TTC549 (cell line): ENCODE measurements around the gene ADGRF1.
"Not testable (repeated sequence)": the region's sequence is repeated elsewhere in the genome, so short reads cannot be mapped to it uniquely, and the experiment has no call there.

Source experiments
- FAIRE-seq: peaks from 2 replicates; lab custom pipeline; 2012; peaks lifted over from hg19 to GRCh38; lab: Jason Lieb, UNC

ADGRF1 gene

DNA sequence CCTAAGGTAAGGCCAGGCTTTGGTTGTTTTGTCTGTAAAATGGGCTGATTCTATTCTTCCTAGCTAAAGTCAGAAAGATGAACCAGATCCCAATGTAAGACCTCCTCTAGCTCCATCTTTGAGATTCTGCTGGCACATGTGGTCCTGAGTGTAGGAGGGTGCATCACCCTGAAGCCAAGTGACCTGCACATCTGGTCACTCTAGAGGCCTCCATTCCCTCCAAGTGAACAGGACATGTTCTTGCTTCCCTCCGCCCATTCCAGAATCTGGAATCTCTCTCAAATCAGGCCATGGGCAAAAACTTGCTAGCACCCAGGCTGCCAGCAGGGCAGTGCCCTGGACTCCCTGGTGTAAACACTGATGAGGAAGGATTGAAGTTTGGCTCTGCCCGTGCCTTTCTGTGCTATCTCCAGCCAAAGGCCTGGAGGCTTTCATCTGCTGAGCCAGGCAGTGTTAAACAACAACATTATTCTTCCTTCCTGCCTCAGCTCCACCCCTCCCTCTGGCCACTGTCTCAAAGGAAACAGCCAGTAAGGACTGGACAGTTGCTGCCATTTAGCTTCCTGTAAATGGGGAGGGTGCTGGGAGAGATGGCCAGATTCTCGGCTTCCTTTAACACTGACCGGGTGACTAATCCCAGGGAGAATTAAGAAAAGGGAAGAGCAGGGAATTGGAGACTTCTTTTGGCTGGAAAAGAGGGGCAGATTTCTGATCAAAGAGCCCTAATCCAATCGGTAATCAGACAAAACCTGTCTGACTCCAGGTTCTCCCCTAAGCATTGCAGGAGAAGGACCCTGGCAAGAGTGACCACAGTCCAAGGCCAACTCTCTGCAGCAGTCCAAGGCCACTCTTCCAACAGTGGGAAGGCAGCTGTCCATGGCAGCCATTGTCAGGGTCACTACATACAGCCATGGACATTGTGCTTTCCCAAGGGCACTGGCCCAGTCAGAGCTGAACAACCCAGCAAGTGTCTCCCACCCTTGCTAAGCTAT lies 19.5 kb upstream of the ADGRF1 start:
- no peak for FAIRE-seq

DNA sequence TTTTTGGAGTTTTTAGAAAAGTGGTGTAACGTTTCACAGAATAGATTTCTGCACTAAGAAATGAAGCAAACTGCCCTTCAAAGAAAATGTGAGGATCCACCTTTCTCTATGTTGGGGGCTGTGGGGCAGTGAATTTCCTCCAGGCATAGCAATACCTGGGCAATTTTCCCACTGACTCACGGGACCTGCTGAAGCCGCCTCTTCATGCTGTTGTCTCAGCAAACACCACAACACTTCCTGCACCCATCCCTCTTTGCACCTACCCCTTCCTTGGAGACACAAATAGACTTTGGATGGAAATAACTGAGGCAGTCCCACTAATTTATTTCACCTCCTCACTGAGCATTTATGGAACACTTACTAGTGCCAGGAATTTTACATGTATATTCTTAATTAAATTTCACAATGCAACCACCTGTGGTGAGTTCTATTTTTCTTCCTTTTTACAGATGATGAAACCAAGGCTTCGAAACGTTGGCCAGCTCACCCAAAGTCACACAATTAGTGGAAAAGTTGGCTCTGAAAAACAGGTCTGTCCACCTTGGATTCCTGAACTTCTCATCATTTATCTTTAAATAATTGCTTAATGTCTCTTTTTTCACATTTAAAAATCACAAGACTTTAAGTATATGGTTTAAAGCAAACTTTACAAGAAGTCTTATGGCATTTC lies 17.2 kb upstream of the ADGRF1 start:
- FAIRE-seq, result no peak

DNA sequence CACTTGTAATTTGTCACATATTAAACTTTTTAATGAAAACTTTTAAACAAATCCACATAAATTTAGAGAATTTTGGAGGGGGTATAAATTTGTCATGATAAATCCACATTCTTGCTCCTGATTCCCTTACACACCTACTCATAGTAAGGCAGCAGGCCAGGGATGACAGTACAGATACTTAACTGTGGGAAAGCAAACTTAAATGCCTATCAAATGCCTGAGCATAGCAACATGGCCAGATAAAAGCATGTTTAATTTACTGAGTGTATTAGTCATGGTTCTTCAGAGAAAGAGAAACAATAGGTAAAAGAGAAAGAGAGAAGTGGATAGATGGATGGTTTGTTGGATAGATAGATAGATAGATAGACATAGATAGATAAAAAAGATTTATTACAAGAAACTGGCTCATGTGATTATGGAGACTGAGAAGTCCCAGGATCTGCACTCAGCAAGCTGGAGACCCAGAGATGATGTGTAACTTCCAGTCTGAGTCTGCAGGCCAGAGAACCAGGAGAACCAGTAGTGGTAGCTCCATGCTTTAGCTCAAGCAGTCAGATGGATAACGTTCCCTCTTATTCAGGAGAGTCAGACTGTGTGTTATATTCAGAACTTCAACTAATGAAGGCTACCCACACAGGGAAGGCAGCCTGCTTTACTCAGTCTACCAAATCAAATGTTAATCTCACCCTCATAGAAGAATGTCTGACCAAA lies 15.9 kb upstream of the ADGRF1 start:
- FAIRE-seq, result no peak

DNA sequence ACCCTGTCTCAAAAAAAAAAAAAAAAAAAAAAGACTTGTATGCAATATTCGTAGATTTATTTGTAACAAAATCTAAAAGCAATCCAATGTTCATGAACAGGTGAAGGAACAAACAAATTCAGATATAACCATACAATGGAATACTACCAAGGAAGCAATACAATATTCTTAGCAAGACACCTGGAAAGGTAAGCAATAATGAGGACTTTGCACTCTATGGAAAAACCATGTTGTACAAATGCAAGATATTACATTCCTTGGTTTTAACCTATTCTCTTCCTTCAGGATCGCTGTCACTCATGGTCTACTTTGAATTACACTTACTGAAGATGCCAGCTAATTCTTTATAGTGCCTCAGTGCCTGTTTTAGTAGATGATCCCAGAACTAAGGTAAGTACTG lies 14.7 kb upstream of the ADGRF1 start:
- FAIRE-seq, result no peak

DNA sequence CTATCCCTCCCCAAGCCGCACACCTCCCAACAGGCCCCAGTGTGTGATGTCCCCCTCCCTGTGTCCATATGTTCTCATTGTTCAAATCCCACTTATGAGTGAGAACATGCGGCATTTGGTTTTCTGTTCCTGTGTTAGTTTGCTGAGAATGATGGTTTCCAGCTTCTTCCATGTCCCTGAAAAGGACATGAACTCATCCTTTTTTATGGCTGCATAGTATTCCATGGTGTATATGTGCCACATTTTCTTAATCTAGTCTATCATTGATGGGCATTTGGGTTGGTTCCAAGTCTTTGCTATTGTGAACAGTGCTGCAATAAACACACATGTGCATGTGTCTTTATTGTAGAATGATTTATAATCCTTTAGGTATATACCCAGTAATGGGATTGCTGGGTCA lies 12.2 kb upstream of the ADGRF1 start:
- not testable (repeated sequence) for FAIRE-seq

DNA sequence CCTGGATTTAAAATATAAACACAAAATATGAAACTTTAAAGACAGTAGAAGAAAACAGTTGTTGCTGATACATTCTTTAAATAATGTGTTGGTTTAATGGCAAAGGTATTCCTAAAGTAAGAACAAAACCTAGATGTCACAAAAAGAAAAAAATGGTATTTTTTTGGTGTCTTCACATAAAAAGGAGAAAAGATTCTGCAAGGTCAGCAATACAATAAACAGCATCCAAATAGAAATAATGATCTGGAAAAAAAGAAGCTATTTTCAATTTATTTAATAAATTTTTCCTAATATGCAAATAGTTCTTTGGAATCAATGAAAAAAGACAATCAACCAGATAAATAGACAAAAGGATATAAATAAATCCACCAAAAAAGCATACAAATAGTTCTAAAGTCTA lies 6.5 kb upstream of the ADGRF1 start:
- FAIRE-seq, result no peak

DNA sequence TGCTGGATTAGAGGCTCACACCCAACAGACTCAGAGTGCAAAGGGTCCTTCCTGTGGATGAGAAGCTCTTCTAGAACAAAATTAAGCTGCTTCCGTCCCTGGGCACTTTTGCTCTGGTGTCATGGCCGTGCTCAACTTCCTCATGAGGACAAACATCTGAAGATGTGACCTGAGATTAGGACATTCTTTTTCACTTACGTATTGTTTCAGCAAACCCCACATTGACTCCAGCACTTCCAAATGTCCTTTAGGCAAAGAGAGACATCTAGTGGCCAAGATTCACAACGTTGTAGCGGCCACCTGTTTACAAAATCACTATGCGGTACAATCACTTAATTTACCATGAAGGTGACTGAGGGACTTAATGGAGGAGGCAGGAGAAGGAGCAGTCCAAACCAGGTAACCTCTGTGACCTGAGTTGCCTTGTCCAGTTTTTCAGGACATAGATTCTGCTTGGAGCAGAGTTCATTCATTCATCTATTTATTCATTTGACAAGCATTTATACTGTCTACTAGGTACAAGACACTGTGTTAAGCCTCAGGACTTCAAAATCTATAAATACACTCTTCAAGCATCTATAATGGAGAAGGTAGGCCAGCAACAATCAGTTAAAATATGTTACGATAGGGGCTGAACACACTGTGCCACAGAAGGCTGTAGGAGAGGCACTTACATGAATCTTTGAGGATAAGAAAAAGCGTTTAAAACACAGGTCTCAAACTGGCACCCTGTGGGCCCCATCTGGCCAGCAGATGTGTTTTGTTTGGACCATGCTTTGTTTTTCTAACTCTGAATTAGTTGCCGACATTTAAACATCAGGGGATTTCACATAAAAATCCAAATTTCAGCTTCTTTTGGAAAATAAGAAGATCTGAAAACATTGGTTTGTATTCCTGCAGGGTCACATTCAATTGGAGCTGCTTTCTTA lies 5.6 kb upstream of the ADGRF1 start:
- FAIRE-seq, result no peak

DNA sequence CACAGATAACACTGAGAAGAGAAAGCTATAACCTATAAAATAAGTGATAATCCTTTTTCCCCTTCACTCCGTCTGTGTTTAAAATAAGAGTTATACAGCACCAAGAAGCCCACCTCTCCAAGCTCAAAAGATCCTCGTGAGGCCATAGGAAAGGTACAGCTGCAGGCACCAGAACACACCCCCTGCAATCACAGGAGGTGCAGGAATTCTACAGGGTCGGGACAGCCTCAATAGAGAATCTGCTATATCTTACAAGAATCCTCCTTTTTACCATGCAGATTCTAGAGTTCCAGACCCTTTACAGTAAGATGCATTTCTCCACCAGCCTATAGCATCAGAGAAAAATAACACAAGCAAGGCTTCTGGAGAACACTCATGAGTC lies 5.0 kb upstream of the ADGRF1 start:
- FAIRE-seq, result no peak

DNA sequence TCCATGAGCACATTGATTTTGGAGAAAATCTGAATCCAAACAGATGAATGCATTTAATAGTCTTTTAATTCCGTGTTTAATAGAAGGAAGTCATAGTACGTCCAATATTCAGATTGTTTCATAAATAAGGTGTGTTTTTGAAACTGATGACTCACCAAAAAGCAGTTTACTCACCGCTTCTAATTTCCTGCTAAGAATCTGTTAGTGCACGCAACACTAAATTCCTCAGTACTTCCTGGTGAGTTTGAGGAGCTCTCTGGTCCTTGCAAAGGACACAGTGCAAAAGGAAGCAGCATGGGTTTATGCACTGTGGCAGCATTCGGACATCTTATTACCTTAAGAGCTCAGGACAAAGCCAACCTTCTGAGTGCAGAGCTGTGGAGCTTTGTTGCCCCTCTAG lies 2.3 kb upstream of the ADGRF1 start:
- no peak for FAIRE-seq

DNA sequence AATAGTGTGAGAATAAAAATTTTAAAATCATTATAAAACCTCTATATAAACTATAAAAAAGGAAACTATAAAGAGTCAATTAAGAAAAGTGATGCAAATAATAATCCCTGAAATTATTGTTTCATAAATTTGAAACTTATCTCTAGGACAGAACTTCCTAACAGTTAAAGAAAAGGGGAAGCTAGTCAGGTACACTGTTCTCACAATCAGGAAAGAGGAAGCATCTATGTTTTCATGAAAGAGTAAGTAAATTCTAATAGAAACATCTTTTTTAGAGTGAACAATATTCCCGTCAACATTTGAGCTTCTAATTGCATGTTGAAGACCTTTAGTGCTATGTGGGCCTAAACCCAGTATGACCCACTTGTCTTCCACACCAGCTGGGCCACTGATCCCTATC lies 1.2 kb upstream of the ADGRF1 start:
- FAIRE-seq, result no peak

DNA sequence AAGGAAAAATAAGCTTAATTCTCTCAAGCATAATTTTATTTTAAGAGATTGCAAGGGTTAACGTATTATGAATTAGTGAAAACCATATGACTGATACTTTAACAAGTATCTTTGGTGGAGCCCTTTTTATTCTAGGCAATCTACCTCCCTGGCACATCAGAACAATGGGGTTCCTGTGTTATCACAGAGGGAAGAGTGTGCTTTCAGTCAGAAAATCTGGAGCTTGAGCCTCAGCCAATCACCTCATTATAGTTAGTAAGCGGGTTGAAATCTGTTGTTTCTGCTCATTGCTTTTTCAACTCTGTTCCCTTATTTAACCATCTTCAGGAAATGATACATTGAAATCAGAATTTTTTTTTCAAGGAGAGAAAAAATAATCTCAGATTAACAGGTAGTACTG lies 391 bp downstream of the ADGRF1 start:
- FAIRE-seq, result no peak

DNA sequence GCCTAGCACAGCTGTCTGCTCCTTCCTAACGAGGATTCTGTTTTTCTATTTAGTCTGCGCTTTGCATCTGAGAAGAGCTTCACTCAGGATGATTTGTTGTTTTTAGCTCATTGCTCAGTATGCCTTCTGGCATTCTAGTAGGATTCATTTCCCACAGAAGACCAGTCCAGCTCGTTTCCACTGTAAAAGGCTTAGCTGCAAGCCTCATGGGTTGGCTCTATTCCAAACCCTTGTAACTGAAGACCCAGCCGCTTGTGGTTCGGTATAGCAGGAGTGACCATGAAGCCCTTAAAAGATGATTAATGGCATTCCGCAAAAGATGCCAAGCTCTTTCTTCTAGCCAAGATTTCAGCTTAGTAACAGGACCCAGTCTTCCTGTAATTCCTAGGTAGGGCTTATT lies 7.2 kb downstream of the ADGRF1 start:
- FAIRE-seq, result no peak

DNA sequence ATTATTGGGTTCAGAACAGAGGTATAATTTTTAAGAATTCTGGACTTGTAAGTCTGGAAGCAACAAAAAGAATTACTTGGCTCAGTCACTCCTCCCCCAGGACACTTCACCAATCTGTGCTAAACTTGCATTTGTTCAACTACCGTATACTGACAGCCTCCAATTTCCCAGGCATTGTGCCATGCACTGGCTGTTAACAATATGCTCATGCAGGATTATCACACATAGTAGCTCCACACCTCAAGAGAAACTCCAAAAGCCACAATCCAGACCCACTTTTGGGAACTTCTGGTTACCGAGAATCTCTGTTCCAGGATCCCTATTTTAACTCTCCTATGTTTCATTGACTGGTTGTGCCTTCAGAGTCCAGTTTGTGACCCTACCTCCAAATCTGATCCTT lies 7.7 kb downstream of the ADGRF1 start:
- no peak for FAIRE-seq

DNA sequence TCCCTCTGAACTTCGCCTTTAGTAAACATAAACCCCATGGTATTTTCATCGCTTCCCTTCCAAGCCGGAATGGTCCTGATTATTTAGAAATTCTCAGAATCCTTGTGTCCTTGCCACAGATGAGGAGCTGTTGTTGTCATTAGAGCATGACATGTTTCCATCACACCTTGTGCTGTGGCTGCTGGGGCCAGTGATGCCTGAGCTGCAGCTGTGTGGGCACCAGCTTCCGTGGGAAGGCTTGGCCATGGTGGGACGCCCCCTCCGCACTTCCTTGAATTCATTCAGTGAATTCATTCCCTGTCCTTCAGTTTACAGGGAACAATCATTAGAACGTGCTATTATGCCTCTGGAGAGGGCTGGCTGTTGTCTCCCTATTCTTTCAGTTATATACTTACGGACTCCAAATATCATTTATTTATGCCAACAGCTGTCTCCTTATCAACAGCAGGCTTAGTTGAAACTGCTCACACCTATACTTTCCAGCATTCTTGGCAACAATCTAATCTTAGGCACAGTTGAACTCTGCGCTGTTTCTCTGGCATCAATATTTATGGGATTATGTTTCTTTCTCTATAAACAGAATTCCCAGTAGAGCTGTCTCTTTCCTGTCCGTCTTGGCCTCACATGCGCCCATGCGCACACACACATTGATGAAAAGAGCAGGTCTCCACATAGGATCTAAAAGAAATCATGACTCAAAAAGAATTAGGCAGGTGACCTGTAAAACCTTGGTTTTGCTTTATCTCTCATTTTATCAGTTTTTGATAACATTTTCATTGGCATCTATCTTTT lies 9.0 kb downstream of the ADGRF1 start:
- FAIRE-seq, result no peak

DNA sequence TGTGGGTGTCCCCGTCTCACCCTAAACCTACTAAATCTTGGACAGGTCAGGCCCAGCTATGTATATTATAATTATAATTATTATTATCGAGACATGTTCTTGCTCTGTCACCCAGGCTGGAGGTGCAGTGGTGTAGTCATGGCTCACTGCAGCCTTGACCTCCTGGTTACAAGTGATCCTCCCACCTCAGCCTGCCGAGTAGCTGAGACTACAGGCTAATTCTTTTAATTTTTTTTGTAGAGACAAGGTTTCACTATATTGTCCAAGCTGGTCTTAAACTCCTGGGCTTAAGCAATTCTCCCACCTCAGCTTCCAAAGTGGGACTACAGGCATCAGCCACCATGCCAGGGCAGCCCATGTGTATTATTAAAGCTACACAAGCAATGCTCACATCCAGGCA lies 10.5 kb downstream of the ADGRF1 start:
- no peak for FAIRE-seq

DNA sequence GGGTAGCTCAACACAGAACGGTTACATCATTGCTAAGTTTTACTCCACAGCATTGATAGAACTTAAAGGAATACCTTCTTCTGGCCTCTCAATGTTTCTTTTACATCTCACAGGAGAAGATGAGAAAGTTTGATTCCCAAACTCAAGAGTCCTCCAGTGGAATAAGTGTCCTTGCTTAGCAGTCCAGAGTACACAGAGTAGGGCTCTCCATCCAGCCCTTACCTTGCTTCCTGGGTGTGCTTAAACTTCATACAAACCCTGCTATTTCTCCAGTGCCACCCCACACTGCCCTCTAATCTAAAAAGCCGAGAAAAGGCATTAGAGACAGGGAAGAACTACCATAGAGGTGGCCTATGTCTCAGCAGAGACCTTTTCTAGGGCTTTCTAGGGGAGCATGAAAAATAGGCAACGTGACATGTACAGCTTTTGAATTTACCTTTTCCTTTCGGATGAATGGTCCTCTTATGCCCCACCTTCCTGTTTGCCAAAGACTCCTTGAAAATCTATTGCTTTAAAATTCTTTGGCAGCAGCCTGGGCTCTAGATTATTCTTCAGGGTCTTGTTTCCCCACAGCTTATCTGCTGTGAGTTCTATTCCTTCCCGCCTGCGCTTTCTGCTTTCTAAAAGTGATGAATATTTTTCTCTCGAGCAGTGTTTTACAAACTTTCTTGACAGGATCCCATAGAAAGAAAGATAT lies 12.1 kb downstream of the ADGRF1 start:
- no peak for FAIRE-seq

DNA sequence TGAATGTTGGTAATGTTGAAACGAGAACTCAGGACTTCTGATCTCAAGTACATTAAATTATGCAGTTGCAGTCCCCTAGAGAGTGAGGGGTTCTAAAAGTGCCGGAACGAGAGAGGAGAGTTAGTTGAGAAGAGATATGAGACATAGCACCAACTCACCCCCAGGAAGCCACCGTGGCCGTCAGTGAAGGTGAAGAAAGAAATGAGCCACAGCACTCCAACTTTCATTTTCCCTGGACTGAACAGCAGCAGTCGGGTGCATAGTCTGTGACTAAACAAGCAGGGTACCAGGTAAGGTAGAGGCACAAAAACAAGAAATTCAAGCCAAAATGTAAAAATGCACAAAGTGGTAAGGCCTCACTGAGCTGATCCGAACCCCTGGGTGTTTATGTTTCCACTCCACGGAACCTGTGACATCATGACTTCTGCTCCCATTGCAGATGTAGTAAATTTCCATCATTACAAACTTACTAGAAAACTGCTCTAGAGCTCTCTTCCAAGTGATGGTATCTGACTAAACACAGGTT lies 13.2 kb downstream of the ADGRF1 start:
- FAIRE-seq, result no peak

DNA sequence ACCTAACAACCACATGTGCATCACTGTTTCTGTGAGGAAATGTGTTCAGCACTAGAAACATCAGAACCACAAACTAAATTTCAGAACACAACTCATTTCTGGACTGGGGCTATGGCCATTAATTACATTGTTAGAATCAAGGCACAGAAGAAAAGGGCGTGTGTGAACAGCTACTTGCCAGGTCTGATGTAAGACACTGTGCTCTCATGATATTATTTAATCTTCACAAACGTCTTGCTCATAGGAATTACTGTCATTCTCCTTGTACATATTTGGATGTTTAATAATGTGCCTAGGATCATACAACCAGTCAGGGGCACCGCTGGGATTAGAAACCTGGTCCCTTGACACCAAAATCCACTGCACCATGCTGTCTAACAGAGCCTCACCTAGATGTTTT lies 14.8 kb downstream of the ADGRF1 start:
- FAIRE-seq, result no peak

DNA sequence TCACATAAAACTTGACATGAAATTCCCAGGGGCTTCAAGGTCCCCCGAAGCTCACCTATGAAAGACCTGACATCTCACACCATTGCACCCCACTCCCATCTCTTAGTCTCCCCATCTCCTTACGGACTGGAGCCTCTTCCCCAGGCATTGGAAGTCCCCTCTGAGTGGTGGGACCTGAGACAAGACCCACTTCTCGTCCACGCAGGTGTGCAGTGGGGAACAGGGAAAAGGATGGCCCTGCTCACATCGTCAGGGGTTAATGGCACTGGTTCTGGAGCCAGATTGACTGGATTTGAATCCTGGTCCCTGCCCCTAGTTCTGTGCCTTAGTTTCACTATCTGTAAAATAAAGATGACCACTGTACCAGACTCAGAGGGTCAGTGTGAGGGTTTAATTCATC lies 15.5 kb downstream of the ADGRF1 start:
- FAIRE-seq, result no peak

DNA sequence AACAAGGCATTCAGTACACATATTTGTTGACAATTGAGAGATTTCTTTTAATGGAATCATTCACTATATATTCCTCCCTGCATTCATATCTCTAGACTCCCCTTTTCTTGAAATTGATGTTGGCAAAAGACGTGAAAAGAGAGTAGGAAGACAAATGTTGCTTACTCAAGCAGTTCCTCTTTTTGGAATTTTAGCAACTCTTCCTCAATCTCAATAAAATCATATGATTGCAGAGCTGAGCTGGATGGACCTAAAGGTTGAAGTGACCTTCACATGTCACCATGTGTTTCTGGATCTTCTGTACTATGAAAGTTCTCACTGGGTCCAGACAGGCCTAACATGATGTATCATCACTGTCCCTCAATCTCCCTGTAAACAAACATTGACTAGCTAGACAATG lies 18.6 kb downstream of the ADGRF1 start:
- no peak for FAIRE-seq
